ENCODE measurements around the gene TAS2R4. TPM values are rescaled to one million over a fixed set of nuclear protein-coding genes. Genes with fewer than 3 reads are reported as not detected.
"Not testable (repeated sequence)": the region's sequence is repeated elsewhere in the genome, so short reads cannot be mapped to it uniquely, and the experiment has no call there.

TAS2R4 gene
- total RNA-seq, 1 donor from 2014 or later, result 0.58 TPM

GRCh38 chr7:141820067-141820466, 43.6 kb downstream of the TAS2R4 start:
- no peak for DNase-seq (ENCODE audit: extremely low read depth, low read depth, low spot score)

GRCh38 chr7:141822432-141822831, 46.0 kb downstream of the TAS2R4 start:
- DNase-seq (ENCODE audit: extremely low read depth, low read depth, low spot score), result not testable (repeated sequence)

Other genes starting within 250 kb of the TAS2R4 start
- 23.2 and 27.2 TPM in 2 replicates for gene AGK, start 225.3 kb upstream of the TAS2R4 start, total RNA-seq
- gene DENND11, start 74.5 kb upstream of the TAS2R4 start, total RNA-seq, result 27.1 and 41.4 TPM in 2 replicates
- gene WEE2, start 68.3 kb upstream of the TAS2R4 start, total RNA-seq, result not detected in 2 replicates
- 164 and 250 TPM in 2 replicates for gene SSBP1, start 38.3 kb upstream of the TAS2R4 start, total RNA-seq
- gene TAS2R3, start 12.6 kb upstream of the TAS2R4 start, total RNA-seq, result 0.35 TPM in 1 of 2 replicates, not detected in the other
- gene TAS2R5, start 13.5 kb downstream of the TAS2R4 start, total RNA-seq, result 0.34 and 1.1 TPM in 2 replicates
- not detected in 2 replicates for gene PRSS37, start 64.8 kb downstream of the TAS2R4 start, total RNA-seq
- not detected in 2 replicates for gene OR9A4, start 139.7 kb downstream of the TAS2R4 start, total RNA-seq
- not detected in 2 replicates for gene CLEC5A, start 170.3 kb downstream of the TAS2R4 start, total RNA-seq
- gene TAS2R38, start 197.1 kb downstream of the TAS2R4 start, total RNA-seq, result not detected in 2 replicates
- 0.06 TPM in 1 of 2 replicates, not detected in the other for gene MGAM, start 219.2 kb downstream of the TAS2R4 start, total RNA-seq